Mucosa of descending colon (tissue), 3 donors: ENCODE data around the gene IMPA2. TPM values are rescaled to one million over a fixed set of nuclear protein-coding genes. Genes with fewer than 3 reads are reported as not detected.
A peak's percentile ranks its signal among the peaks of the same experiment; 100 is the strongest.

Experiments
- ATAC-seq: fragments of 200-7000 bp; cut with Tn5 transposase; one replicate; pipeline ENCODE4 v1.9.1; 2020; ENCODE audit warnings: mild to moderate bottlenecking, moderate library complexity
- DNase-seq, 3 donors: peaks; one replicate each; pipeline ENCODE4 v3.0.0-alpha.2; 2020
- H3K36me3 ChIP-seq: fragments of 200-600 bp; one replicate; pipeline ENCODE4 v1.8.0; 2021; ENCODE audit warnings: low read depth, mild to moderate bottlenecking
- H3K4me1 ChIP-seq: fragments of 200-600 bp; one replicate; pipeline ENCODE4 v1.8.0; 2021; ENCODE audit warnings: low read depth, mild to moderate bottlenecking
- H3K4me3 ChIP-seq: fragments of 200-600 bp; one replicate; pipeline ENCODE4 v1.8.0; 2021; ENCODE audit warnings: mild to moderate bottlenecking
- H3K9me3 ChIP-seq: fragments of 200-600 bp; one replicate; pipeline ENCODE4 v1.8.0; 2021; ENCODE audit warnings: mild to moderate bottlenecking
- intact Hi-C, 2 donors: fragments of 100-400 bp; cut with DNase I in 1 of 2; cut with micrococcal nuclease in 1 of 2; formaldehyde crosslinking; loops; one replicate each; pipeline versions ENCODE4 v1.11.0 to v1.11.1; 2022; cut with DNase I, micrococcal nuclease
- total RNA-seq, 3 donors: library from RNA; stranded (reverse); fragmentation: NEBNext Ultra II Directional in 2 of 3; extraction: Animal tissue kit (Norgen Biotek cat#: 25700) in 2 of 3; gene quantifications; one replicate each; pipeline versions ENCODE4 v1.2.1 to v1.2.4, GENCODE V29; 2021 to 2023
- TF ChIP-seq, protein P1 (sequence below): fragments of 200-600 bp; IDR thresholded peaks from one replicate; pipeline ENCODE4 v1.8.0; 2022; ENCODE audit warnings: antibody characterized with exemption, mild to moderate bottlenecking
- donor health status: DM: no; HTN: no; CAD: no; lungs with moderate emphysema.
- donor health status: DM: no; HTN: no; CAD: no.
- donor health status: DM: no; HTN: yes; CAD: no.

The IMPA2 gene
- total RNA-seq, 3 donors from 2014 or later, result 58.0 to 152 (median 117) TPM

DNA sequence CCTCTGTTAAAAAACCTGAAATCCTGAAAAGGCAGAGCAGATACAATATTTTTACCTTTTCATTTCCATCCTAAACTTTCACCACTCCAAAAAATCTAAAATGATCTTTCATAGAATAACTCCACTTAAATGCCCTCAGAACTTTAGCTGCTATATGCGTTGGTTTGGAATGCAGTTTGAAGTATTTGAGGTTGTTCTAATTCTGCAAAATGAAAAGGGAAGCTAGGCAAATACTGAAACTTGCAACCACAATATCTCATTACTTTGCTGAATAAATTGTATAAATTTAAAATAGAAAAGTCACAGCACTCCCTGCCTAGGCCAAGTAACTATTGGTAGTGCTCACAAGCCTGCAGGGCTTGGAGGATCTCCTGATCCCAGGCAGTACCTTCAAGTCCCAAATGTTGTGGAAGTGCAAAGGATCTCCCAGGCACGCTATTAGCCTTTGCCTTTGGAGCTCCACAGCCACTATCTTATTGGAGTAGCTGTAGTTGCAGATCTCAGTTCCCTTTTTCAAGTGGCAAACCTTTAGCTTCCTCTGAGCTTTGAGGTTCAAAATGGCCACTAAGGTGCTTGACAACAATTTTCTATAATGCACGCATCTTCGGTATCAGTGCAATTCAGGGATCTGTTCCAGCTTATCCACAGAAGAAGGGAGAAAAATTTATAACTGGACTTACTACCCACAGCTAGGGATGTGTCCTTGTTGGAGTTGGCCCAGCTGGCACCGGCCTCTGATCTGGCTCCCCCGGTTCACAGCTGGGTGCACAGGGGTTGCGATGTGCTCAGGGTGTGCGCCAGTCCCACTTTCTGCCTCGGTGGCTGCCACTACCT lies 68.9 kb downstream of the IMPA2 start:
- no peak for DNase-seq
- Histone ChIP-seq H3K9me3 (no peaks in the 10 kb centered on the region), H3K36me3 (no peaks in the 10 kb centered on the region), H3K4me3 (no peak overlapping the region), H3K4me1 (no peaks in the 10 kb centered on the region)
- intact Hi-C loops, result no loop called here
- TF ChIP-seq, protein P1, sequence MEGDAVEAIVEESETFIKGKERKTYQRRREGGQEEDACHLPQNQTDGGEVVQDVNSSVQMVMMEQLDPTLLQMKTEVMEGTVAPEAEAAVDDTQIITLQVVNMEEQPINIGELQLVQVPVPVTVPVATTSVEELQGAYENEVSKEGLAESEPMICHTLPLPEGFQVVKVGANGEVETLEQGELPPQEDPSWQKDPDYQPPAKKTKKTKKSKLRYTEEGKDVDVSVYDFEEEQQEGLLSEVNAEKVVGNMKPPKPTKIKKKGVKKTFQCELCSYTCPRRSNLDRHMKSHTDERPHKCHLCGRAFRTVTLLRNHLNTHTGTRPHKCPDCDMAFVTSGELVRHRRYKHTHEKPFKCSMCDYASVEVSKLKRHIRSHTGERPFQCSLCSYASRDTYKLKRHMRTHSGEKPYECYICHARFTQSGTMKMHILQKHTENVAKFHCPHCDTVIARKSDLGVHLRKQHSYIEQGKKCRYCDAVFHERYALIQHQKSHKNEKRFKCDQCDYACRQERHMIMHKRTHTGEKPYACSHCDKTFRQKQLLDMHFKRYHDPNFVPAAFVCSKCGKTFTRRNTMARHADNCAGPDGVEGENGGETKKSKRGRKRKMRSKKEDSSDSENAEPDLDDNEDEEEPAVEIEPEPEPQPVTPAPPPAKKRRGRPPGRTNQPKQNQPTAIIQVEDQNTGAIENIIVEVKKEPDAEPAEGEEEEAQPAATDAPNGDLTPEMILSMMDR, result no peak
- peak; percentile 53 for ATAC-seq

DNA sequence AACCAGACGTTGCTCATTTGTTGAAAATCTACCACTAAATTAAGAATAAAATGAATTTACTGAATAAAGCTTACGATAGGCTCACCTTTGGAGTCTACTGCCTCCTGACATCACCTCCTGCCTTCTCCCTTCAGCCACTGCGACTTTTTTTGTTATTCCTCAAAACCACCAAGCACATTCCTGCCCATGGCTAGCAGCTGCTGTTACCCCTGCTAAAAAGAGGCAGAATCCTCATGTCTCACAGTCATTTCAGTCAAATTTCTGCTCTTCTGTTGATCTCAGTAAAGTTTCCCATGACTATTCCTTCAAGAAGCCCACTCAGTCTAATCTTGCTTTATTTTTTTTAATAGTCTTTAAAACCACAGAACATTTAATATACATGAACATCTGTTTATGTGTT lies 71.6 kb downstream of the IMPA2 start:
- ATAC-seq, result no peak
- intact Hi-C loops, result no loop called here
- TF ChIP-seq, protein P1, result no peak
- no peaks in the 10 kb centered on the region for H3K4me1 ChIP-seq
- no peak overlapping the region for H3K4me3 ChIP-seq
- no peak for DNase-seq
- no peaks in the 10 kb centered on the region for H3K36me3 ChIP-seq
- H3K9me3 ChIP-seq, result no peaks in the 10 kb centered on the region

DNA sequence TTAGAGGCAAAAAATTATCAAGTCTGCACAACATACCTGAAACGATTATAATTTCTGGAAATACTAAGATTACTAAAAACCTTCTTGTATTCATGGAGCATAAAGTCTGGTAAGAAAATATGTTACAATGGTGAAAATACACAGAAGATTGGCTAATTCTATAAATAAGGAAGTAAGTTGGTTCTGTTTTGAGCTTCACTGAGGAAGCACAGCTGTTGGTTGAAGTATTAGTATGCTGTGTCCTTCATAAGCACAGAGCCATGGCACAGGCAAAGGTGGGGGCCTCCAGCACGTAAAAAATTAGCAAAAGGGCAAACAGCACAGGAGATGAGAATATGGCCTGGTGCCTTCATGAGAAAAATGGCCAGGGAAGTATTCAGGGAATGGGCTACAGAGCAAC lies 72.0 kb downstream of the IMPA2 start:
- H3K9me3 ChIP-seq, result no peaks in the 10 kb centered on the region
- intact Hi-C loops, result no loop called here
- ATAC-seq, result no peak
- DNase-seq, result no peak
- H3K4me3 ChIP-seq, result no peak overlapping the region
- no peaks in the 10 kb centered on the region for H3K36me3 ChIP-seq
- TF ChIP-seq, protein P1, result no peak
- no peaks in the 10 kb centered on the region for H3K4me1 ChIP-seq

DNA sequence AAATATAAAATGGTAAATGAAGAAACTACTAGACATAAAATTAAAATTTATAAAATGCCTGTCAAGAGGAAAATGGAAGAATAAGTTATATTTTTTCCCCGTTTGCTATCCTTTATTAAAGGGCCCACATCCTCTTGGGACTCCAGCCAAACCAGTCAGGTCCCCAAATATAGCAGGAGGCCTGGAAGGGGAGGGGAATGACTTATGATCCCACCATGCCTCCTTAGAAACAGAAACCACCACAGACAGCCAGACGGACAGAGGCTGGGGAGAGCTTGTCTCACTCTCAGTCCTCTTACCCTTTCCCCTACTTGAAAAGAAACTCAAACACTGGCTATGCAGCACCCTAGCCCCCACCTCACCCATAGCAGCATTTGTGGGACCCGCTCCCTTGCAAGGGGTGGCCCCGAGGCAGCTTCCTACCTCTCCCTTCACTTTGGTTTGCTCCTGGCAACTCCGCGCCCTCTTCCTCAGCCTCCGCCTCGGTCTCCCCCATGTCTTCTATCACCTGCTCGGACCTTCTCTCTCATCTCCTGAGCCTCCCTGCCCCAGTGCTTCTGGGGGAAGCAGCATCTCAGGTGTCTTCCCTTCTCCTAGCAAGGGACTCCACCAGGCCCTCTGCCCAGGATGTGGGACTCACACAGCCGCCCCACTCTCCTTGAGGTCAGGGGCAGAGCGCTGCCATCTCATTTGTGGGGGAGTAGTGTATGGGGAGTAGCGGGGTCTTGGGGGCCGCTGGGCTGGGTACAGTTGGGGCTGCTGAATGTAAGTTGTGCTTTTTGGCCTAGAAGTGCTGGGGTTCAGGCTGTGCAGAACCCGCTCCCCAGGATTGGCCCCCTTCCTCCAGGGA lies 75.0 kb downstream of the IMPA2 start:
- TF ChIP-seq, protein P1, result no peak
- ATAC-seq (no peak), DNase-seq (peak in 1 of 3 donors; percentile 33)
- Histone ChIP-seq H3K36me3 (no peaks in the 10 kb centered on the region), H3K4me3 (no peak overlapping the region), H3K9me3 (no peaks in the 10 kb centered on the region), H3K4me1 (no peaks in the 10 kb centered on the region)
- intact Hi-C loops, result no loop called here

DNA sequence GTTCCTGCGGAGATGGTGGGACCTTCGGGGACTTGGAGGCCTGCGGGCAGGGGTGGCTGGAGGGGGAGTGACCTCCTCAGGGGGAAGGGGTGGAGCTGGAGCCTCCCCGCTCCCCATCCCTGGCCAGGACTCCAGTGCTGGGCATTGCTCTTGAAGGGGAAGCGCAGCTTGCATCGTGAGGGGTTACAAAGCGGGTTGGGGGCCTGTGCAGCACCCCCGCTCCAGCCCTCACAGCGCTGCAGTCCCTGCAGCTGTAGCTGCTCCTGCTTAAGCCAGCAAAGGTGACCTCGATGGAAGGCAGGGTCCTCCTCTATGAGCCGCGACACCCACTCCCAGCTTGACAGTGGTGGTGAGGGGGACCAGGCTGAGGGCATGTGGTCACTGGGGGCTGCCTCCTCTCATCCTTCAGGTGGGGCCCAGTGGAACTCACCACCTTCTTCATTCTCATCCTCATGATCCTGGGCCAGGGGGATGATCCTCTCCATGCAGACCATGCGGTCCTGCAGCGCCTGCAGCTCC lies 75.6 kb downstream of the IMPA2 start:
- Histone ChIP-seq H3K4me1 (no peaks in the 10 kb centered on the region), H3K36me3 (no peaks in the 10 kb centered on the region), H3K4me3 (no peak overlapping the region), H3K9me3 (no peaks in the 10 kb centered on the region)
- TF ChIP-seq, protein P1, result no peak
- DNase-seq (peak in 1 of 3 donors; percentile 27), ATAC-seq (no peak)
- intact Hi-C loops, result no loop called here
